HFFc6 (cell line): ENCODE measurements around the gene COX18. TPM values are rescaled to one million over a fixed set of nuclear protein-coding genes. Genes with fewer than 3 reads are reported as not detected.

ENCODE experiments used
- DNase-seq: peaks from one replicate; pipeline ENCODE4 v3.0.0-alpha.2; 2018
- H3K27ac Mint-ChIP-seq: 2 replicates; pipeline ENCODE4 v1.8.0; 2020; ENCODE audit warnings: mild to moderate bottlenecking, mixed read lengths
- H3K27me3 Mint-ChIP-seq: 2 replicates; pipeline ENCODE4 v1.8.0; 2021; ENCODE audit warnings: mild to moderate bottlenecking, moderate library complexity, mixed read lengths; ENCODE audit not compliant: insufficient read depth
- H3K36me3 Mint-ChIP-seq: 2 replicates; pipeline ENCODE4 v1.8.0; 2021; ENCODE audit warnings: low read depth, mixed read lengths
- H3K4me1 Mint-ChIP-seq: 2 replicates; pipeline ENCODE4 v1.8.0; 2020; ENCODE audit warnings: low read depth, mixed read lengths
- H3K4me3 Mint-ChIP-seq: 2 replicates; pipeline ENCODE4 v1.8.0; 2020; ENCODE audit warnings: mild to moderate bottlenecking, moderate library complexity, mixed read lengths
- H3K9me3 Mint-ChIP-seq: 2 replicates; pipeline ENCODE4 v1.8.0; 2020; ENCODE audit warnings: mild to moderate bottlenecking, mixed read lengths
- total RNA-seq, 6 experiments: library from RNA; stranded (reverse); fragmentation: NEBNext Ultra II Directional; extraction: Animal tissue kit (Norgen Biotek cat#: 25700); gene quantifications; 2 replicates in 1 of 6; 3 replicates in 5 of 6; pipeline ENCODE4 v1.2.3, GENCODE V29; 2021
- TF ChIP-seq, protein P1 (sequence below): fragments of 200-600 bp; sonication (generic); IDR thresholded peaks from 2 replicates; pipeline ENCODE4 v1.5.0; 2021; ENCODE audit warnings: antibody characterized with exemption, mild to moderate bottlenecking

COX18 gene
- total RNA-seq, 6 experiments from 2014 or later: 13.3 to 17.5 (median 14.8) TPM

- Mint-ChIP-seq H3K4me3 (no peak overlapping the region), H3K4me1 (peaks cover under 1% of the 10 kb centered on the region; the same call in 1 of the 2 replicates), H3K27ac (no peak overlapping the region), H3K36me3 (peaks cover 11% of the 10 kb centered on the region), H3K9me3 (no peaks in the 10 kb centered on the region), H3K27me3 (no peaks in the 10 kb centered on the region; the same call in 1 of the 2 replicates)
- no peak for DNase-seq
- TF ChIP-seq, protein P1, sequence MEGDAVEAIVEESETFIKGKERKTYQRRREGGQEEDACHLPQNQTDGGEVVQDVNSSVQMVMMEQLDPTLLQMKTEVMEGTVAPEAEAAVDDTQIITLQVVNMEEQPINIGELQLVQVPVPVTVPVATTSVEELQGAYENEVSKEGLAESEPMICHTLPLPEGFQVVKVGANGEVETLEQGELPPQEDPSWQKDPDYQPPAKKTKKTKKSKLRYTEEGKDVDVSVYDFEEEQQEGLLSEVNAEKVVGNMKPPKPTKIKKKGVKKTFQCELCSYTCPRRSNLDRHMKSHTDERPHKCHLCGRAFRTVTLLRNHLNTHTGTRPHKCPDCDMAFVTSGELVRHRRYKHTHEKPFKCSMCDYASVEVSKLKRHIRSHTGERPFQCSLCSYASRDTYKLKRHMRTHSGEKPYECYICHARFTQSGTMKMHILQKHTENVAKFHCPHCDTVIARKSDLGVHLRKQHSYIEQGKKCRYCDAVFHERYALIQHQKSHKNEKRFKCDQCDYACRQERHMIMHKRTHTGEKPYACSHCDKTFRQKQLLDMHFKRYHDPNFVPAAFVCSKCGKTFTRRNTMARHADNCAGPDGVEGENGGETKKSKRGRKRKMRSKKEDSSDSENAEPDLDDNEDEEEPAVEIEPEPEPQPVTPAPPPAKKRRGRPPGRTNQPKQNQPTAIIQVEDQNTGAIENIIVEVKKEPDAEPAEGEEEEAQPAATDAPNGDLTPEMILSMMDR: no peak
Measured at GRCh38 chr4:73086095-73086868, 16.8 kb upstream of the COX18 start.

GRCh38 chr4:73080789-73081188 lies 11.3 kb upstream of the COX18 start:
- Mint-ChIP-seq H3K36me3 (peaks cover 31% of the 10 kb centered on the region), H3K4me1 (peaks cover 12% of the 10 kb centered on the region), H3K27ac (peak overlapping the region; percentile 16; the same call in 1 of the 2 replicates), H3K4me3 (no peak overlapping the region), H3K27me3 (no peaks in the 10 kb centered on the region), H3K9me3 (no peaks in the 10 kb centered on the region)
- TF ChIP-seq, protein P1: no peak
- no peak for DNase-seq

DNA sequence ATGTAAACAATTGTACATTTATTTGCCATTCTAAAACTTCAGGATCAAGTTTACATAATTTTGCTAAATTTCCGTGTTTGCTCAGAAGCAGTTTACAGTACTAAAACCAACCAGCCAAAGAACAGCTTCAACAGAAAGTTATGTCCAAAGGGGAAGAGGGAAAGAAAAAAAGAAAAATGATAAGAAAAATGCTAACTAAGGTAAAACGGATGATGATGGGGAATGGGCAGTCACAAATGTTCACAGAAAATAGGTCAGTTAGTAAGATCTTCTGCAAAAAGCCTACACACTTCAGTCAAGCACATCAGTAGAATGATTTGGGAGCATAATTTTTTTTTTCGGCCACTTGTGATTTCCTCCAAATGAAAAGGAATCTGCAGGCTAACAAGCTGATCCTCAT lies 6.3 kb upstream of the COX18 start:
- H3K36me3 Mint-ChIP-seq: peaks cover 38% of the 10 kb centered on the region
- no peak overlapping the region for H3K27ac Mint-ChIP-seq
- DNase-seq: no peak
- H3K4me3 Mint-ChIP-seq: no peak overlapping the region
- no peaks in the 10 kb centered on the region for H3K9me3 Mint-ChIP-seq
- no peaks in the 10 kb centered on the region for H3K27me3 Mint-ChIP-seq
- H3K4me1 Mint-ChIP-seq: peaks cover 8% of the 10 kb centered on the region
- TF ChIP-seq, protein P1: no peak

DNA sequence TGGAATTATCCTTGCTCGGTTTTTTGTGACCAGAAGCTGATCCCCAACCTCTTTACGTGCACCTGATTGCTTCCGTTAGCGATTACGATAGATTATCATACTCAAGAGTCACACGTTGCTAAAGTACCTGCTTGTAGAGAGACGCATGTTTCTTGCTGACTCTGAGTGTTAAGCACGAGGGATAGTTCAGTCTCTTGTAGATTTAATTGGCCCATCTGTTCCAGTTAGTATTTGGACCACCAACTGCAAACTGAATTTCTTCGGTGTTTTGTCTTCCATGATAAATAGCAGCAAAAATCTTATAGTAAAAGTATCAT lies 516 bp upstream of the COX18 start:
- Mint-ChIP-seq H3K4me3 (peak overlapping the region; percentile 90), H3K27ac (peak overlapping the region; percentile 93), H3K9me3 (no peaks in the 10 kb centered on the region), H3K36me3 (peaks cover 4% of the 10 kb centered on the region; the same call in 1 of the 2 replicates), H3K4me1 (peaks cover 26% of the 10 kb centered on the region), H3K27me3 (peaks cover 8% of the 10 kb centered on the region)
- no peak for DNase-seq
- TF ChIP-seq, protein P1: no peak

- H3K27ac Mint-ChIP-seq: peak overlapping the region; percentile 93
Measured at GRCh38 chr4:73068491-73069337, 802 bp downstream of the COX18 start.

More at GRCh38 chr4:73068491-73069337, 802 bp downstream of the COX18 start:
- H3K4me3 Mint-ChIP-seq: peak overlapping the region; percentile 90
- TF ChIP-seq, protein P1: no peak
- H3K36me3 Mint-ChIP-seq: peaks cover 12% of the 10 kb centered on the region; the same call in 1 of the 2 replicates
- DNase-seq: peak; percentile 7
- H3K9me3 Mint-ChIP-seq: no peaks in the 10 kb centered on the region
- peaks cover 26% of the 10 kb centered on the region for H3K4me1 Mint-ChIP-seq
- peaks cover 8% of the 10 kb centered on the region for H3K27me3 Mint-ChIP-seq
